RWPE1 (cell line): Measurements from ENCODE around the gene PRRX1.

Source experiments
- CTCF ChIA-PET: fragments of 350-600 bp; sonication (Branson Sonifier 250); formaldehyde crosslinking; extraction: SDS; loops from one replicate; lab custom pipeline; 2021; lab: Yijun Ruan, JAX
- POLR2A ChIA-PET: fragments of 400-600 bp; formaldehyde crosslinking; extraction: SDS; loops from one replicate; lab custom pipeline; 2020; ENCODE audit warnings: antibody characterized with exemption; ENCODE audit not compliant: low non-redundant PET; lab: Yijun Ruan, JAX
- DNase-seq: peaks from one replicate; pipeline ENCODE4 v3.0.0; 2012; ENCODE audit warnings: low spot score
- H3K27ac ChIP-seq: fragments of 450-650 bp; 2 replicates; pipeline ENCODE4 v1.5.1; 2017
- TF ChIP-seq, protein P1 (sequence below): fragments of 450-650 bp; conservative IDR thresholded peaks from 2 replicates; pipeline ENCODE4 v1.5.1; 2017; ENCODE audit warnings: low read depth, mild to moderate bottlenecking

PRRX1 gene

DNA sequence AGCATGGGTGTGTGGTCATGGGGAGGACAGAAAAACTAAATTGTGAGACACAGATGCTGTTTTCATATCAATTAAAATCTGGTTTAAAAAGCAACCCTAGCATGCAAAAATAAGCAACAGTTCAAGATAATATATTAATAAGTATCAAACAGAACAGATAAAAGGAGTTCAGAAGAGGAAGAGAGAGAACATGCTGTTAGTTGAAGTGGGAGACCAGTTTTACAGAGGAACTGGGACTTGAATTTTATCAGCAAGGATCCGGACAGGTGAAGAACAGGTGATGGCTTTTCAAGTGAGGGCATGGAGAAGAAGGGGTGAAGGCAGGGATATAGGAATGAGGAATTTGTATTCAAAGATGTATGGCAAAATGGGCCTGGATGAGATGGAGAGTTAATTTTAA, 75.9 kb downstream of the PRRX1 start:
- CTCF ChIA-PET = no interaction called here
- TF ChIP-seq, protein P1, sequence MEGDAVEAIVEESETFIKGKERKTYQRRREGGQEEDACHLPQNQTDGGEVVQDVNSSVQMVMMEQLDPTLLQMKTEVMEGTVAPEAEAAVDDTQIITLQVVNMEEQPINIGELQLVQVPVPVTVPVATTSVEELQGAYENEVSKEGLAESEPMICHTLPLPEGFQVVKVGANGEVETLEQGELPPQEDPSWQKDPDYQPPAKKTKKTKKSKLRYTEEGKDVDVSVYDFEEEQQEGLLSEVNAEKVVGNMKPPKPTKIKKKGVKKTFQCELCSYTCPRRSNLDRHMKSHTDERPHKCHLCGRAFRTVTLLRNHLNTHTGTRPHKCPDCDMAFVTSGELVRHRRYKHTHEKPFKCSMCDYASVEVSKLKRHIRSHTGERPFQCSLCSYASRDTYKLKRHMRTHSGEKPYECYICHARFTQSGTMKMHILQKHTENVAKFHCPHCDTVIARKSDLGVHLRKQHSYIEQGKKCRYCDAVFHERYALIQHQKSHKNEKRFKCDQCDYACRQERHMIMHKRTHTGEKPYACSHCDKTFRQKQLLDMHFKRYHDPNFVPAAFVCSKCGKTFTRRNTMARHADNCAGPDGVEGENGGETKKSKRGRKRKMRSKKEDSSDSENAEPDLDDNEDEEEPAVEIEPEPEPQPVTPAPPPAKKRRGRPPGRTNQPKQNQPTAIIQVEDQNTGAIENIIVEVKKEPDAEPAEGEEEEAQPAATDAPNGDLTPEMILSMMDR = no peak
- no peak for DNase-seq
- H3K27ac ChIP-seq = no peak overlapping the region
- POLR2A ChIA-PET = no interaction called here

DNA sequence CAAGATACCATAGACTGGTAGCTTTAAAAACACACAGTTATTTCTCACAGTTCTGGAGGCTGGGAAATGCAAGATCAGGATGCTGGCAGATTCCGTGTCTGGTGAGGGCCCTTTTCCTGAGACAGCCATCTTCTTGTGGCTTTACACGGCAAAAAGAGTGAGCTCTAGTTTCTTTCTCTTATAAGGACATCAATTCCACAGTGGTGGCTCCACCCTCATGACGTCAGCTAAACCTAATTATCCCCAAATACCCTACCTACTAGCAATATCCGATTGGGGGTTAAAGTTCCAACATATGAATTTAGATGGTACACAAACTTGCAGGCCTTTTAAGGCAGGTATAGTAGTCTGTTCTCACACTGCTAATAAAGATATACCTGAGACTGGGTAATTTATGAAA, 77.7 kb downstream of the PRRX1 start:
- TF ChIP-seq, protein P1 = no peak
- ChIA-PET POLR2A (no interaction called here), CTCF (no interaction called here)
- H3K27ac ChIP-seq = no peak overlapping the region
- DNase-seq = no peak

GRCh38 chr1:170742600-170742999, 78.7 kb downstream of the PRRX1 start:
- H3K27ac ChIP-seq = no peak overlapping the region
- POLR2A ChIA-PET = no interaction called here
- TF ChIP-seq, protein P1 = no peak
- CTCF ChIA-PET = no interaction called here
- DNase-seq = no peak

- no peak for DNase-seq
- H3K27ac ChIP-seq = no peak overlapping the region
- POLR2A ChIA-PET = no interaction called here
- TF ChIP-seq, protein P1 = no peak
- CTCF ChIA-PET = no interaction called here
Measured at GRCh38 chr1:170743083-170743482, 79.2 kb downstream of the PRRX1 start.

DNA sequence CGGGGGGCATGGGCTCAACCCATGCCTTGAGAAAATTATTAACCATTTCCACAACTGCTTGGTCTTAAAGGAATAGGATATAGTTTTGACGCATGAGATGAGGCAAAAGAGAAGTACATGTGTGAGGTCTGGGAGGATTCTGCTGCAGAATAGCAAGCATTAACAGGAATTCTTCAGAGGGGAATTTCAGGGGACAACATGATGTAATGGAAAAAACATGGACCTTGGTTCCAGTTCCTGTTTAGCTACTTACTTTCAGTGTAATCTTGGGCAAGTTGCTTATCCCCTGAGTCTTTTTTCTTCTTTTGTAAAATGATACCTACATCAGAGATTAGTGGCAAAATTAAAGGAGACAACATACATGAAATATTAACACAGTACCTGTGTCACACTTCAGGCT, 85.6 kb downstream of the PRRX1 start:
- H3K27ac ChIP-seq = no peak overlapping the region
- no peak for DNase-seq
- ChIA-PET CTCF (no interaction called here), POLR2A (no interaction called here)
- TF ChIP-seq, protein P1 = no peak

- POLR2A ChIA-PET = no interaction called here
- no peak overlapping the region for H3K27ac ChIP-seq
- DNase-seq = no peak
- TF ChIP-seq, protein P1 = no peak
- CTCF ChIA-PET = no interaction called here
Measured at GRCh38 chr1:170749959-170750358, 86.0 kb downstream of the PRRX1 start.

- no peak overlapping the region for H3K27ac ChIP-seq
- TF ChIP-seq, protein P1 = no peak
- DNase-seq = no peak
- CTCF ChIA-PET = interaction anchor here (0.6 kb wide), 1 partner anchor 75 kb away, joined by 5 read pairs; no protein-coding TSS in a partner anchor
- POLR2A ChIA-PET = no interaction called here
Measured at GRCh38 chr1:170755795-170756194, 91.9 kb downstream of the PRRX1 start.
